Vagina (tissue), 2 donors: ENCODE results near the gene RSPO4.

Experiments used
- POLR2A ChIP-seq, 2 donors: fragments of 450-650 bp; IDR thresholded peaks; one replicate each; pipeline ENCODE4 v1.6.1; 2017; ENCODE audit warnings: antibody characterized with exemption in 2 of 2, mild to moderate bottlenecking in 2 of 2, moderate library complexity in 2 of 2
- POLR2AphosphoS5 ChIP-seq, 2 donors: sonication (generic); formaldehyde crosslinking; IDR thresholded peaks; one replicate each; pipeline ENCODE4 v1.9.0; 2017; ENCODE audit warnings: antibody characterized with exemption in 2 of 2, mild to moderate bottlenecking in 2 of 2, low read depth in 1 of 2; ENCODE audit not compliant: insufficient read depth in 1 of 2

GRCh38 chr20:972256-972655 is 29.9 kb downstream of the RSPO4 start:
- TF ChIP-seq POLR2A (IDR thresholded peaks at IDR 0.05) = no peak
- no peak for TF ChIP-seq POLR2AphosphoS5 (IDR thresholded peaks at IDR 0.05; ENCODE audit: insufficient read depth in 1 of 2, low read depth in 1 of 2)
